HG02943 (cell line): Measurements from ENCODE around the gene NXPH4.

Experiments used
- ATAC-seq: cut with Tn5 transposase; IDR thresholded peaks from one replicate; pipeline ENCODE4 v1.9.1; 2021; ENCODE audit warnings: mild to moderate bottlenecking, low read depth, moderate library complexity; ENCODE audit not compliant: unreplicated experiment

Gene NXPH4

DNA sequence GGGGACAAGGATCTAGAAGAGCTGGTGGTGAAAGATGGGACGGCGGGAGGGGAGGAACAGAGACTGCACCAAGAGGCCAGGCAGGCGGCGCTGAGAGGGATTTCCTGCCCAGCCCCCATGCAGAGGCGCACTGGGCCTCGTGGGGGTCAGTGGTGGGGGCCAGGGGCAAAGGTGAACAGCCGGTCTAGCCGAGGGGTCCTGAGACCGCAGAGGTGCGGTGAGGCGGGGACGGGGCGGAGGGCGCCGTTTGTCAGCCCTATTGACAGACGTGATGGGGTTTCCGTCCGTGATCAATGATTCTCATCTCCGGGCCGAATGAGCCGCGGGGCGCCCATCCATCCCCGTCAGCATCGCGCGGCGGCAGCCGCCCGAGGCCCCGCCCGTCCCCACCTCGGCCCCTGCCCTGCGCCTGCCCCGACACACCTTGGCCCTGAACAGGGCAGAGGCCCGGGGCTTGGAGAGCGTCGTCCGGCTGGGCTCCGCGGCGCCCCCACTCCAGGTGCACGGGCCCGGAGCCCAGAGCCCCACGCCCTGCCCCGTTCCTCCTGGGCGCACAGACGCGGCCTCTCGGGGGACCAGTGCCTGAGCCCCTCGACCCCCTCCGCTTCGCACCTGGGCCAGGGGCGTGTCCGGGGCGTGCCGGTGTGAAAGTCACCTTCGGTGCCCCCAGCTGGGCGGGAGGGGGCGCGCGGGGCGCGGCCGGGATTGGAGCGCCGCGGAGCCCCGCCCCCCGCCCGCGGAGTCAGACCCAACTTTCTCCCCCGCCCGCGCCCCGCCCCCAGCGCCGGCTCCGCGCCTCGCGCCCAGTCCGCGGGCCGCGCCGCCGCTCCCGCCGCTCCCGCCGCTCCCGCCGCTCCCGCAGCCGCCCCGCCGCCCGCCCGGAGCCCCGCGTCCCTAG is at the start of gene NXPH4:
Gene NXPH4, plus strand, starts transcription at position 781 of the 898 bp plus-strand sequence. CDS start 176 bp downstream, outside the sequence.
- no peak for ATAC-seq

DNA sequence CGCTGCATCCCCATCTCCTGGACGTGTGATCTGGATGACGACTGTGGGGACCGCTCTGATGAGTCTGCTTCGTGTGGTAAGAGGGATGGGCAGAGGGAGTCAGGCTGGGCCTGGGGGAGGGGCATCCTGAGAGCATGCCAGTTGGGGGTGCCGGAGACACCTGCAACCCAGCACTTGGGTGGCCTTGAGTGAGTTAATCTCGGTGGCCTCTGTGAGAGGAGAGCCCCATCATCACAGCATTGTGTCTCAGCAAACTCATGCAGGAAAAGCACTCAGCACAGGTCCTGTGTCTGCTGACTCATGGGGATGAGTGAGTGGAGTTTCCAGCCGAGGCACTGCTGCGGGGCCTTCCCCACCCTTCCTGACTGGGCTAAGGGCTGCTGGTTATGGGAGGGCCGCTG is 49.6 kb upstream of the NXPH4 start:
- no peak for ATAC-seq

- ATAC-seq, result no peak
Measured at GRCh38 chr12:57168058-57168457, 48.5 kb upstream of the NXPH4 start.

DNA sequence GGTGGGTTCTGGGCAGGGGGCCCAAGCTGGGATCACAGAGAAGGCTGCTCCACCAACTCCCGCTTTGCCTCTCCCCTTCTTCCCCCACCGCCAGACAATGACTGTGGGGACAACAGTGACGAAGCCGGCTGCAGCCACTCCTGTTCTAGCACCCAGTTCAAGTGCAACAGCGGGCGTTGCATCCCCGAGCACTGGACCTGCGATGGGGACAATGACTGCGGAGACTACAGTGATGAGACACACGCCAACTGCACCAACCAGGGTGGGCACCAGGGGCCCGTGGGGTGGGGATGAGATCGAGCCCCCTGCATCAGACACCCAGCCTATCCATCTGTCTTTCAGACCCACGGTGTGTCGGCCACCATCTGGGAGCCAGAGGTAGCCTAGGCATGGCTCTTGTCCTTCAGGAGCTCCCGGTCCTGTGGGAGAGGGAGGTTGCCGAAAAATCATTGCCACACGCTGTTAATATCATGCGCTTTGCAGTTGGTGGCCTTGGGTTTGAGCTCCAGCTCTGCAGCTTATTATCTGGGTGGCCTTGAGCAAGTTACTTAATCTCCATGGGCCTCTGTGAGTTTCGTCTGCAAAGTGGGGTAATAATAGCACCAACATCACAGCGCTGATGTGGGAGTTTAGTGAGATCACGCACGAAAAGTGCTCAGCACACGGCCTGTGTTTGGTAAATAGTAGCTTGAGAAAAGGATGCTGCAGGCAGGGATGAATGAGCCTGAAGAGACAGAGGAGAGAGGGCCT is 47.4 kb upstream of the NXPH4 start:
- no peak for ATAC-seq

DNA sequence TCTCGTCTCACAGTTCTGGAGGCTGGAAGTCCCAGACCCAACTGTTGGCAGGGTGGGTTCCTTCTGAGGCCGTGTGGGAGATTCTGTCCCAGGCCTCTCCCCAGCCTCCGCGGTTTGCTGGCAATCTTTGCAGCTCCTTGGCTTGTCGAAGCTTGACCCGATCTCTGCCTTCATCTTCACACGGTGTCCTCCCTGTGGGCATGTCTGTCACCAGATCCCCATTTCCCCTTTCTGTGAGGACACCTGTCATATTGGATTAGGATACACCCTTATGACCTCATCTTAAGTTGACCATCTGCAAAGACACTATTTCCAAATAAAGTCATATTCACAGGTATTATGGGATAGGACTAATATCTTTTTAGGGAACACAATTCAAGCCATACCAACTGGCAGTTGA is 46.6 kb upstream of the NXPH4 start:
- no peak for ATAC-seq

- ATAC-seq, result no peak
Measured at GRCh38 chr12:57170408-57170807, 46.2 kb upstream of the NXPH4 start.

- no peak for ATAC-seq
Measured at GRCh38 chr12:57170927-57171326, 45.7 kb upstream of the NXPH4 start.

DNA sequence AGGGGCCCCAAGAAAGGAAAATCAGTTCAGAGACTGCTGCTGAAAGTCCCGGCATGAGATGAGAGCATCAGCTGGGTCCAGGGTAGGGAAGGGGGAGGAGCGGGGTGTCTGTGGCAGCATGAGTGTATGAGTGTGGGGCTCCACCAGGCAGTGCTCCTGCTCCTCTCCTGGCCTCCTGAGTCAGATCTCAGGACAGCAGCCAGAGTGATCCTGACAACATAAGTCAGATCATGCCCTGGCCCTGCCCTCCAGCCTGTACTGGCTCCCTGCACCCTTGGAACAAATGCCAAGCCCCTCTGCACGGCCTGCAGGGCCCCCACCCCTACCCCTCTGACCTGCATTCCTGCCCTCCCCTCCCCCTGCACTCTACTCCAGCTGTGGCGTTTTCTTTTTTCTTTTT is 44.9 kb upstream of the NXPH4 start:
- ATAC-seq, result no peak

- no peak for ATAC-seq
Measured at GRCh38 chr12:57173089-57173488, 43.5 kb upstream of the NXPH4 start.

GRCh38 chr12:57173683-57174082 is 42.9 kb upstream of the NXPH4 start:
- ATAC-seq, result no peak

DNA sequence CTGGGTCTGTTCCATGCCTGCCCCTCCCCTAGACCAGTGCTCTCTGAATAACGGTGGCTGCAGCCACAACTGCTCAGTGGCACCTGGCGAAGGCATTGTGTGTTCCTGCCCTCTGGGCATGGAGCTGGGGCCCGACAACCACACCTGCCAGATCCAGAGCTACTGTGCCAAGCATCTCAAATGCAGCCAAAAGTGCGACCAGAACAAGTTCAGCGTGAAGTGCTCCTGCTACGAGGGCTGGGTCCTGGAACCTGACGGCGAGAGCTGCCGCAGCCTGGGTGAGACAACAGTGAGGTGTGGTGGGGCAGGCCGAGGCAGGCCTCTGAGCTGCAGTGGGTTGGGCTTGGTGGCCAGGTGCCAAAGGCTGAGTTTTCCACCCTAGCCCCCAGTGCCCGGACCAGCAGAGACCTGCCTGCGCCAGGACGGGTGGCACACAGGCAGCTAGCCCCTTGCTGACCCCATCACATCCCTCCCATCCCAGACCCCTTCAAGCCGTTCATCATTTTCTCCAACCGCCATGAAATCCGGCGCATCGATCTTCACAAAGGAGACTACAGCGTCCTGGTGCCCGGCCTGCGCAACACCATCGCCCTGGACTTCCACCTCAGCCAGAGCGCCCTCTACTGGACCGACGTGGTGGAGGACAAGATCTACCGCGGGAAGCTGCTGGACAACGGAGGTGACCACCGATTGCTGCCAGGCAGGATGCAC is 41.0 kb upstream of the NXPH4 start:
- no peak for ATAC-seq

DNA sequence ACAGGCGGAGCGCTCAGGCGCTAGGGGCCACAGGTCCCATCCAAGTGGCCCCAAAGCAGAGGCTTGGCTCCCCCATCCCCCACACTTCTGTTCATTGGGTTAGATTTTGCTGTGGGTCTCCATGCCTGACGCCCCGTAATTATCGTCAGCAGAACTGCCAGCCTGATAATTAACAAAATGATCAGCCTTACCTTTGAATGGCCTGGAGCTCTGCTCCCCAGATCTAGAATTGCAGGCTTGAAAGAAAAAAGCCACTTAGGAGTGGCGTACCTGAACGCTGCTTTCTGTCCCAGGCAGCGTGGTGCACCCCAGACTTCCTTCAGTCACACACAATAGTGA is 40.5 kb upstream of the NXPH4 start:
- no peak for ATAC-seq

DNA sequence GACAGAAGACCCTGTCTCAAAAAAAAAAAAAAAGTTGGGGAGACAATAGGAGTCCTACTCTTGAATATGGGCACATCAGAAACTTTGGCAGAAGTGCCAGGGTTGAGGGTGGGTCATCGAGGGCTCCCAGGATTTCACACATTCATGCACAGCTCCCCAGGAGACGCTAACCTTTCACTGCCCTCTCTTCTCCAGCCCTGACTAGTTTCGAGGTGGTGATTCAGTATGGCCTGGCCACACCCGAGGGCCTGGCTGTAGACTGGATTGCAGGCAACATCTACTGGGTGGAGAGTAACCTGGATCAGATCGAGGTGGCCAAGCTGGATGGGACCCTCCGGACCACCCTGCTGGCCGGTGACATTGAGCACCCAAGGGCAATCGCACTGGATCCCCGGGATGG is 39.7 kb upstream of the NXPH4 start:
- no peak for ATAC-seq

GRCh38 chr12:57177354-57177753 is 39.2 kb upstream of the NXPH4 start:
- ATAC-seq, result no peak

DNA sequence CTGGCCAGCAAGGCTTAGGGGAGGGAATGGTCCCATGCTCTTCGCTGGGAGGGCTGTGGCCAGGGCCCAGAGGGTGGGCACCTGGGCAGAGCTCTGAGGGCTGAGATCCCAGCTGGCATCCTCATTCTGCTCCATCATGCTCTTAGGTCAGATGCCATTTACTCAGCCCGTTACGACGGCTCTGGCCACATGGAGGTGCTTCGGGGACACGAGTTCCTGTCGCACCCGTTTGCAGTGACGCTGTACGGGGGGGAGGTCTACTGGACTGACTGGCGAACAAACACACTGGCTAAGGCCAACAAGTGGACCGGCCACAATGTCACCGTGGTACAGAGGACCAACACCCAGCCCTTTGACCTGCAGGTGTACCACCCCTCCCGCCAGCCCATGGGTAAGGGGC is 38.4 kb upstream of the NXPH4 start:
- no peak for ATAC-seq

DNA sequence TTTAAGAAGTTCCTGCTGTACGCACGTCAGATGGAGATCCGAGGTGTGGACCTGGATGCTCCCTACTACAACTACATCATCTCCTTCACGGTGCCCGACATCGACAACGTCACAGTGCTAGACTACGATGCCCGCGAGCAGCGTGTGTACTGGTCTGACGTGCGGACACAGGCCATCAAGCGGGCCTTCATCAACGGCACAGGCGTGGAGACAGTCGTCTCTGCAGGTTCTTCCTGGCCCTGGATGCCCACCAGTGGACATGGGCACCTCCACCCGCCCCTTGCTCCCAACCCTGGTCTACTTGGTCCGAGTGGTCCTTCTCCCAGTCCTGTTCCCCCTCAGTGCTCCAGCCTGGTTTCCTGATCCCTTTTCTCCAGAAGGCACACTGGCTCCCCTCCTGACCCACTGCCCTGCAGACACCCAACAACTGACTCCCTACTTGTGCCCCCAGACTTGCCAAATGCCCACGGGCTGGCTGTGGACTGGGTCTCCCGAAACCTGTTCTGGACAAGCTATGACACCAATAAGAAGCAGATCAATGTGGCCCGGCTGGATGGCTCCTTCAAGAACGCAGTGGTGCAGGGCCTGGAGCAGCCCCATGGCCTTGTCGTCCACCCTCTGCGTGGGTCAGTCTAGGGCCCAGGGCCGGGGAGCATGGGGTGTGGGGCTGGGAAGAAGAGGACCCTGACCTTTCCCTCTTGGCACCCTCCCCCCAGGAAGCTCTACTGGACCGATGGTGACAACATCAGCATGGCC is 37.1 kb upstream of the NXPH4 start:
- ATAC-seq, result no peak

- no peak for ATAC-seq
Measured at GRCh38 chr12:57180321-57180989, 36.1 kb upstream of the NXPH4 start.

DNA sequence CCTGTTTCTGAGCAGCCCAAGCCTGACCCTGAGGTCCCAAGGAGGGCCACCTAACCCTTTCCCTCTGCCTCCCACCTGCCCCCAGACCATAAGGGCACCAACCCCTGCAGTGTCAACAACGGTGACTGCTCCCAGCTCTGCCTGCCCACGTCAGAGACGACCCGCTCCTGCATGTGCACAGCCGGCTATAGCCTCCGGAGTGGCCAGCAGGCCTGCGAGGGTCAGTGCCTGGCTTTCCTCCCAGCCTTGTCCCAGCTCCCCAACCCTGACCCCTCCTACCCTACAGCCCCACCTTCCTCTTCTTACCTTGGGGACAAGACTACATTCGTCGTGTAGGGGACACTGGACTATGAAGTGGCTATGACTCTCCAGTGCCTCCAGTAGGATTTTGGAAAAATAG is 35.5 kb upstream of the NXPH4 start:
- ATAC-seq, result no peak

- ATAC-seq, result no peak
Measured at GRCh38 chr12:57181561-57182155, 34.9 kb upstream of the NXPH4 start.
